Karpas-422 (cell line): ENCODE results near the gene PPP1R3A. TPM values are rescaled to one million over a fixed set of nuclear protein-coding genes. Genes with fewer than 3 reads are reported as not detected.
"Not testable (repeated sequence)": the region's sequence is repeated elsewhere in the genome, so short reads cannot be mapped to it uniquely, and the experiment has no call there.

Experiments used
- DNase-seq: peaks from one replicate; pipeline ENCODE4 v3.0.0-alpha.2; 2015
- H2AFZ ChIP-seq: fragments of 200-600 bp; sonication (generic); 2 replicates; pipeline ENCODE4 v1.6.1; 2014; ENCODE audit warnings: antibody characterized with exemption, low read length, mixed read lengths
- H3K27ac ChIP-seq: fragments of 200-600 bp; sonication (generic); 2 replicates; pipeline ENCODE4 v1.5.1; 2014; ENCODE audit warnings: mild to moderate bottlenecking, low read length, moderate library complexity
- H3K27me3 ChIP-seq: fragments of 200-600 bp; sonication (generic); 2 replicates; pipeline ENCODE4 v1.6.1; 2014; ENCODE audit warnings: low read length, mixed read lengths
- H3K36me3 ChIP-seq: fragments of 200-600 bp; sonication (generic); 2 replicates; pipeline ENCODE4 v1.6.1; 2014; ENCODE audit warnings: low read length, mixed read lengths; ENCODE audit not compliant: insufficient read depth
- H3K4me1 ChIP-seq: fragments of 200-600 bp; sonication (generic); 2 replicates; pipeline ENCODE4 v1.6.1; 2014; ENCODE audit warnings: mild to moderate bottlenecking, low read length, mixed read lengths
- H3K4me2 ChIP-seq: fragments of 200-600 bp; sonication (generic); 2 replicates; pipeline ENCODE4 v1.6.1; 2014; ENCODE audit warnings: low read length, low read depth, mild to moderate bottlenecking; ENCODE audit not compliant: poor library complexity, severe bottlenecking
- H3K4me3 ChIP-seq: fragments of 200-600 bp; sonication (generic); 2 replicates; pipeline ENCODE4 v1.5.1; 2014; ENCODE audit warnings: mild to moderate bottlenecking, antibody characterized with exemption, low read length, mixed read lengths
- H3K79me2 ChIP-seq: fragments of 200-600 bp; sonication (generic); 2 replicates; pipeline ENCODE4 v1.6.1; 2014; ENCODE audit warnings: mild to moderate bottlenecking, low read length, mixed read lengths
- H3K9ac ChIP-seq: fragments of 200-600 bp; sonication (generic); 2 replicates; pipeline ENCODE4 v1.6.0; 2014; ENCODE audit warnings: low read length
- H3K9me2 ChIP-seq: fragments of 200-600 bp; sonication (generic), shearing (Covaris generic); replicated peaks from 2 replicates; pipeline ENCODE4 v1.6.0; 2014; ENCODE audit warnings: mild to moderate bottlenecking, low read length, moderate library complexity; ENCODE audit not compliant: insufficient read depth
- H3K9me3 ChIP-seq: fragments of 300-700, 200-600 bp; sonication (generic); 2 replicates; pipeline ENCODE4 v1.6.1; 2014; ENCODE audit warnings: low read length, mixed read lengths
- H4K20me1 ChIP-seq: fragments of 200-600 bp; sonication (generic); 2 replicates; pipeline ENCODE4 v1.6.1; 2014; ENCODE audit warnings: mild to moderate bottlenecking, antibody characterized with exemption, low read length, low read depth; ENCODE audit not compliant: insufficient read depth
- total RNA-seq: library from RNA; depleted of rRNA; stranded (reverse); fragments of >200 nt; shearing (Covaris generic); gene quantifications from 2 replicates; pipeline ENCODE4 v1.2.3, GENCODE V29; 2014; ENCODE audit warnings: low replicate concordance

PPP1R3A gene
- total RNA-seq, 1 experiment from 2014 or later: not detected

GRCh38 chr7:113936535-113936934 is 17.7 kb upstream of the PPP1R3A start:
- H3K27ac ChIP-seq: no peak overlapping the region
- no peak for DNase-seq
- peaks cover 13% of the 10 kb centered on the region for H3K9me3 ChIP-seq
- no peaks in the 10 kb centered on the region for H3K27me3 ChIP-seq
- no peak overlapping the region for H3K4me3 ChIP-seq
- no peaks in the 10 kb centered on the region for H3K36me3 ChIP-seq
- H3K79me2 ChIP-seq: no peaks in the 10 kb centered on the region
- no peak overlapping the region for H2AFZ ChIP-seq
- H3K4me1 ChIP-seq: no peaks in the 10 kb centered on the region
- no peak overlapping the region for H3K9ac ChIP-seq
- no peak overlapping the region for H3K4me2 ChIP-seq
- H4K20me1 ChIP-seq: no peaks in the 10 kb centered on the region
- no peaks in the 10 kb centered on the region for H3K9me2 ChIP-seq

GRCh38 chr7:113929389-113929788 is 10.6 kb upstream of the PPP1R3A start:
- not testable (repeated sequence) for H3K27me3 ChIP-seq, DNase-seq, H3K4me1 ChIP-seq, H2AFZ ChIP-seq, H3K9me2 ChIP-seq, H3K4me2 ChIP-seq, H4K20me1 ChIP-seq, H3K36me3 ChIP-seq, H3K79me2 ChIP-seq, H3K9ac ChIP-seq, H3K27ac ChIP-seq, H3K4me3 ChIP-seq
- H3K9me3 ChIP-seq: peaks cover 15% of the 10 kb centered on the region

- no peak overlapping the region for H2AFZ ChIP-seq
- no peaks in the 10 kb centered on the region for H3K27me3 ChIP-seq
- no peak overlapping the region for H3K4me2 ChIP-seq
- H4K20me1 ChIP-seq: no peaks in the 10 kb centered on the region
- no peaks in the 10 kb centered on the region for H3K4me1 ChIP-seq
- no peaks in the 10 kb centered on the region for H3K36me3 ChIP-seq
- no peak for DNase-seq
- no peaks in the 10 kb centered on the region for H3K79me2 ChIP-seq
- H3K9me2 ChIP-seq: no peaks in the 10 kb centered on the region
- peaks cover 15% of the 10 kb centered on the region for H3K9me3 ChIP-seq
- H3K9ac ChIP-seq: no peak overlapping the region
- no peak overlapping the region for H3K27ac ChIP-seq
- H3K4me3 ChIP-seq: no peak overlapping the region
Measured at GRCh38 chr7:113928112-113928511, 9.3 kb upstream of the PPP1R3A start.

GRCh38 chr7:113922049-113922448 is 3.2 kb upstream of the PPP1R3A start:
- Histone ChIP-seq H3K79me2 (no peaks in the 10 kb centered on the region), H3K9ac (no peak overlapping the region), H3K4me1 (no peaks in the 10 kb centered on the region), H3K36me3 (no peaks in the 10 kb centered on the region), H3K27ac (no peak overlapping the region), H3K9me2 (peaks cover 6% of the 10 kb centered on the region; the same call in 1 of the 2 replicates), H3K4me2 (no peak overlapping the region), H3K9me3 (no peaks in the 10 kb centered on the region; the same call in 1 of the 2 replicates), H2AFZ (no peak overlapping the region), H3K27me3 (no peaks in the 10 kb centered on the region), H3K4me3 (no peak overlapping the region), H4K20me1 (no peaks in the 10 kb centered on the region)
- no peak for DNase-seq

- Histone ChIP-seq H3K4me2 (no peak overlapping the region), H3K4me3 (no peak overlapping the region), H3K9me2 (peaks cover 6% of the 10 kb centered on the region; the same call in 1 of the 2 replicates)
Measured at GRCh38 chr7:113921363-113921762, 2.6 kb upstream of the PPP1R3A start.

GRCh38 chr7:113917840-113918239 is 969 bp downstream of the PPP1R3A start:
- H3K36me3 ChIP-seq: no peaks in the 10 kb centered on the region
- DNase-seq: no peak
- H3K9me2 ChIP-seq: peaks cover 6% of the 10 kb centered on the region; the same call in 1 of the 2 replicates
- no peaks in the 10 kb centered on the region for H4K20me1 ChIP-seq
- no peak overlapping the region for H3K4me2 ChIP-seq
- H3K4me1 ChIP-seq: no peaks in the 10 kb centered on the region
- H2AFZ ChIP-seq: no peak overlapping the region
- H3K27me3 ChIP-seq: no peaks in the 10 kb centered on the region
- H3K9me3 ChIP-seq: no peaks in the 10 kb centered on the region
- no peaks in the 10 kb centered on the region for H3K79me2 ChIP-seq
- H3K27ac ChIP-seq: no peak overlapping the region
- H3K9ac ChIP-seq: no peak overlapping the region
- H3K4me3 ChIP-seq: no peak overlapping the region

More at GRCh38 chr7:113921363-113921762, 2.6 kb upstream of the PPP1R3A start:
- Histone ChIP-seq H3K9ac (no peak overlapping the region), H3K27me3 (no peaks in the 10 kb centered on the region), H3K9me3 (no peaks in the 10 kb centered on the region; the same call in 1 of the 2 replicates), H3K79me2 (no peaks in the 10 kb centered on the region), H3K36me3 (no peaks in the 10 kb centered on the region), H3K27ac (no peak overlapping the region), H3K4me1 (no peaks in the 10 kb centered on the region), H2AFZ (no peak overlapping the region), H4K20me1 (no peaks in the 10 kb centered on the region)
- DNase-seq: no peak

- H3K27me3 ChIP-seq: no peaks in the 10 kb centered on the region
- H3K9ac ChIP-seq: no peak overlapping the region
- H3K9me3 ChIP-seq: no peaks in the 10 kb centered on the region
- no peaks in the 10 kb centered on the region for H3K4me1 ChIP-seq
- peaks cover 6% of the 10 kb centered on the region; the same call in 1 of the 2 replicates for H3K9me2 ChIP-seq
- no peaks in the 10 kb centered on the region for H4K20me1 ChIP-seq
- DNase-seq: no peak
- no peaks in the 10 kb centered on the region for H3K36me3 ChIP-seq
- no peaks in the 10 kb centered on the region for H3K79me2 ChIP-seq
- no peak overlapping the region for H3K4me2 ChIP-seq
- H3K27ac ChIP-seq: no peak overlapping the region
- no peak overlapping the region for H2AFZ ChIP-seq
- no peak overlapping the region for H3K4me3 ChIP-seq
Measured at GRCh38 chr7:113915956-113916355, 2.9 kb downstream of the PPP1R3A start.

- H3K4me1 ChIP-seq: no peaks in the 10 kb centered on the region
- no peaks in the 10 kb centered on the region for H3K36me3 ChIP-seq
- H3K9ac ChIP-seq: no peak overlapping the region
- H3K9me3 ChIP-seq: peaks cover 10% of the 10 kb centered on the region; the same call in 1 of the 2 replicates
- no peaks in the 10 kb centered on the region for H4K20me1 ChIP-seq
- no peak overlapping the region for H3K4me2 ChIP-seq
- H3K9me2 ChIP-seq: no peaks in the 10 kb centered on the region
- H3K27me3 ChIP-seq: no peaks in the 10 kb centered on the region
- H3K27ac ChIP-seq: no peak overlapping the region
- no peaks in the 10 kb centered on the region for H3K79me2 ChIP-seq
- no peak overlapping the region for H3K4me3 ChIP-seq
- no peak for DNase-seq
- H2AFZ ChIP-seq: no peak overlapping the region
Measured at GRCh38 chr7:113912876-113913275, 5.9 kb downstream of the PPP1R3A start.

- Histone ChIP-seq H3K27ac (no peak overlapping the region), H2AFZ (no peak overlapping the region), H4K20me1 (no peaks in the 10 kb centered on the region), H3K9me2 (no peaks in the 10 kb centered on the region), H3K36me3 (no peaks in the 10 kb centered on the region), H3K4me2 (no peak overlapping the region), H3K9me3 (peaks cover 10% of the 10 kb centered on the region; the same call in 1 of the 2 replicates), H3K4me1 (no peaks in the 10 kb centered on the region), H3K27me3 (no peaks in the 10 kb centered on the region), H3K9ac (no peak overlapping the region), H3K79me2 (no peaks in the 10 kb centered on the region), H3K4me3 (no peak overlapping the region)
- DNase-seq: no peak
Measured at GRCh38 chr7:113907617-113908016, 11.2 kb downstream of the PPP1R3A start.
